Activated CD8-positive, alpha-beta memory T cell treated with anti-CD3 and anti-CD28 coated beads for 48 hours (primary cell): ENCODE measurements around the gene FOXO1.

Experiments used
- DNase-seq, 3 experiments: peaks; one replicate each; pipeline ENCODE4 v3.0.0-alpha.2; 2020; ENCODE audit warnings: low read depth in 2 of 3, low spot score in 2 of 3

FOXO1 gene

GRCh38 chr13:40517486-40518480, 148.7 kb downstream of the FOXO1 start:
- peak in 1 of 3 experiments; percentile 17 for DNase-seq

- DNase-seq = no peak
These were observed 150.7 kb downstream of the FOXO1 start for GRCh38 chr13:40515702-40516101.

- DNase-seq = no peak
These were observed 151.6 kb downstream of the FOXO1 start for GRCh38 chr13:40514802-40515201.

- no peak for DNase-seq
These were observed 156.6 kb downstream of the FOXO1 start for GRCh38 chr13:40509876-40510275.

- no peak for DNase-seq
These were observed 157.6 kb downstream of the FOXO1 start for GRCh38 chr13:40508767-40509342.

- no peak for DNase-seq
These were observed 158.3 kb downstream of the FOXO1 start for GRCh38 chr13:40508127-40508526.

GRCh38 chr13:40506592-40507446, 159.6 kb downstream of the FOXO1 start:
- no peak for DNase-seq
